ENCODE data around the gene MACROD1.

- TF ChIP-seq CTCF (IDR thresholded peaks at IDR 0.05) = no peak
- no peak for TF ChIP-seq POLR2A (IDR thresholded peaks at IDR 0.05)
These were observed 56.6 kb downstream of the MACROD1 start for GRCh38 chr11:64109332-64109731.

Measured in Peyer's patch (tissue), 4 donors.